Endothelial cell of umbilical vein (primary cell): ENCODE results near the gene RASL11A. TPM values are rescaled to one million over a fixed set of nuclear protein-coding genes. Genes with fewer than 3 reads are reported as not detected.

Experiments used
- BruUV-seq: library from RNA; stranded (reverse); fragments of 400-500 nt; replicated peaks from 2 replicates; lab custom pipeline; 2021; lab: Mats Ljungman, UMichigan
- CTCF ChIA-PET: fragments of 300-600, 350-600 bp; sonication (Branson Sonifier 250); formaldehyde crosslinking; loops from one replicate; lab custom pipeline; 2021; ENCODE audit warnings: antibody characterized with exemption, inconsistent platforms; lab: Charles Lee
- POLR2A ChIA-PET: fragments of 300-600, 350-600 bp; sonication (Branson Sonifier 250); formaldehyde crosslinking; loops from one replicate; lab custom pipeline; 2021; ENCODE audit warnings: antibody characterized with exemption, inconsistent platforms; lab: Charles Lee
- DNase-seq: peaks from one replicate; pipeline ENCODE4 v3.0.0-alpha.2; 2011; ENCODE audit warnings: low read depth, low spot score
- FAIRE-seq: peaks from 2 replicates; lab custom pipeline; 2011; peaks lifted over from hg19 to GRCh38; lab: Jason Lieb, UNC
- H2AFZ ChIP-seq: 2 replicates; pipeline ENCODE4 v1.6.0; 2012; ENCODE audit warnings: low read depth, low read length, control low read depth, inconsistent platforms
- H3K27ac ChIP-seq: 2 replicates; pipeline ENCODE4 v1.5.1; 2011; ENCODE audit warnings: low read depth, mild to moderate bottlenecking, control low read depth, low read length, moderate library complexity; ENCODE audit not compliant: insufficient read depth
- H3K27me3 ChIP-seq, 2 experiments: 2 replicates each; pipeline versions ENCODE4 v1.6.0 to v1.6.1; 2011; ENCODE audit warnings: low read length in 2 of 2, mixed read lengths in 1 of 2; ENCODE audit not compliant: control insufficient read depth in 2 of 2, insufficient read depth in 2 of 2
- H3K36me3 ChIP-seq, 2 experiments: 2 replicates in 1 of 2; 3 replicates in 1 of 2; pipeline ENCODE4 v1.5.1; 2011; ENCODE audit warnings: low read length in 2 of 2, mild to moderate bottlenecking in 1 of 2, moderate library complexity in 1 of 2; ENCODE audit not compliant: control insufficient read depth in 2 of 2, insufficient read depth in 2 of 2; ENCODE audit errors: extremely low read depth in 1 of 2
- H3K4me1 ChIP-seq: 3 replicates; pipeline ENCODE4 v1.5.1; 2011; ENCODE audit warnings: mild to moderate bottlenecking, low read length; ENCODE audit not compliant: control insufficient read depth, insufficient read depth; ENCODE audit errors: extremely low read depth
- H3K4me2 ChIP-seq: 2 replicates; pipeline ENCODE4 v1.6.1; 2011; ENCODE audit warnings: low read length, control low read depth, mixed read lengths; ENCODE audit not compliant: insufficient read depth
- H3K4me3 ChIP-seq, 3 experiments: fragments of 200-600 bp in 1 of 3; sonication (generic), shearing (Covaris generic) in 1 of 3; replicated peaks in 1 of 3; 2 replicates each; pipeline ENCODE4 v1.5.1; 2011 to 2016; ENCODE audit warnings: control low read depth in 3 of 3, low read length in 3 of 3, mild to moderate bottlenecking in 2 of 3, inconsistent platforms in 1 of 3, low read depth in 1 of 3, moderate library complexity in 1 of 3; ENCODE audit not compliant: insufficient read depth in 1 of 3
- H3K79me2 ChIP-seq: 2 replicates; pipeline ENCODE4 v1.6.0; 2012; ENCODE audit warnings: low read length, inconsistent platforms; ENCODE audit not compliant: control insufficient read depth, insufficient read depth
- H3K9ac ChIP-seq: replicated peaks from 2 replicates; pipeline ENCODE3; 2011; ENCODE audit warnings: low read length, control low read depth; ENCODE audit not compliant: insufficient read depth; ENCODE audit errors: extremely low read depth
- H3K9me1 ChIP-seq: replicated peaks from 3 replicates; pipeline ENCODE4 v1.6.0; 2011; ENCODE audit warnings: mild to moderate bottlenecking, low read length; ENCODE audit not compliant: control insufficient read depth, insufficient read depth; ENCODE audit errors: extremely low read depth
- H3K9me3 ChIP-seq: replicated peaks from 2 replicates; pipeline ENCODE4 v1.5.1; 2012; ENCODE audit warnings: low read length, inconsistent platforms; ENCODE audit not compliant: control insufficient read depth, insufficient read depth
- H4K20me1 ChIP-seq: replicated peaks from 2 replicates; pipeline ENCODE3; 2011; ENCODE audit warnings: mild to moderate bottlenecking, low read length; ENCODE audit not compliant: control insufficient read depth, insufficient read depth; ENCODE audit errors: extremely low read depth
- EZH2 ChIP-seq: IDR thresholded peaks from 2 replicates; pipeline ENCODE4 v1.6.1; 2012; ENCODE audit warnings: borderline replicate concordance, low read depth, mild to moderate bottlenecking, moderate library complexity, low read length, inconsistent platforms; ENCODE audit not compliant: severe bottlenecking
- FOS ChIP-seq: IDR thresholded peaks from 2 replicates; pipeline ENCODE4 v1.6.1; 2011; ENCODE audit warnings: mild to moderate bottlenecking, low read length, moderate library complexity, borderline replicate concordance; ENCODE audit not compliant: insufficient read depth
- GATA2 ChIP-seq: IDR thresholded peaks from 2 replicates; pipeline ENCODE4 v1.7.0; 2011; ENCODE audit warnings: low read depth, mild to moderate bottlenecking, moderate library complexity, mixed read lengths, low read length; ENCODE audit not compliant: insufficient read length, insufficient read depth
- JUN ChIP-seq: IDR thresholded peaks from 2 replicates; pipeline ENCODE4 v1.6.1; 2011; ENCODE audit warnings: borderline replicate concordance, low read depth; ENCODE audit not compliant: insufficient read length, insufficient read depth
- MYC ChIP-seq: IDR thresholded peaks from one replicate; pipeline ENCODE4 v1.6.1; 2011; ENCODE audit warnings: mild to moderate bottlenecking, low read depth, low read length
- POLR2A ChIP-seq: IDR thresholded peaks from 2 replicates; pipeline ENCODE4 v1.6.1; 2012; ENCODE audit warnings: low read depth, mild to moderate bottlenecking, control low read depth, low read length
- POLR2AphosphoS5 ChIP-seq: IDR thresholded peaks from 2 replicates; pipeline ENCODE4 v1.6.1; 2012; ENCODE audit warnings: low read depth, mild to moderate bottlenecking, control low read depth, low read length, moderate library complexity; ENCODE audit not compliant: insufficient read depth
- dilution Hi-C: fragments of 300-500 bp; cut with MboI; formaldehyde crosslinking; loops from one replicate; pipeline ENCODE4 v1.15.0; 2019; ENCODE audit warnings: low sequenced_read_pairs; ENCODE audit not compliant: extremely low pct_ligation_motif_present
- intact Hi-C: fragments of 100-400 bp; cut with micrococcal nuclease; formaldehyde crosslinking; loops from one replicate; pipeline ENCODE4 v1.10.0; 2022
- polyA plus RNA-seq, 4 experiments: library from polyadenylated mRNA; depleted of rRNA in 3 of 4; stranded (reverse) in 3 of 4; unstranded in 1 of 4; fragments of >200 nt; gene quantifications; 2 replicates each; pipeline versions ENCODE4 v1.2.1 to v1.2.3, GENCODE V29; 2011 to 2012; ENCODE audit warnings: missing spikeins in 1 of 4
- total RNA-seq: library from RNA; stranded (reverse); gene quantifications from 2 replicates; pipeline ENCODE4 v1.2.3, GENCODE V29; 2021
- TF ChIP-seq, protein P1 (sequence below), 2 donors: IDR thresholded peaks; 1 replicate in 1 of 2; 2 replicates in 1 of 2; pipeline ENCODE4 v1.5.1; 2011; ENCODE audit warnings: low read length in 2 of 2, mild to moderate bottlenecking in 2 of 2, moderate library complexity in 2 of 2, control low read depth in 1 of 2, inconsistent platforms in 1 of 2, low read depth in 1 of 2; ENCODE audit not compliant: insufficient read depth in 1 of 2; ENCODE audit errors: extremely low read depth in 1 of 2
- TF ChIP-seq, protein P2 (sequence below): IDR thresholded peaks from 2 replicates; pipeline ENCODE4 v1.6.1; 2011; ENCODE audit not compliant: insufficient read depth, insufficient read length

The RASL11A gene
- total and polyA plus RNA-seq, 2 donors (not counting 3 experiments of a cell fraction or from before 2014, with no cell fraction given): 1.2 to 1.3 TPM

DNA sequence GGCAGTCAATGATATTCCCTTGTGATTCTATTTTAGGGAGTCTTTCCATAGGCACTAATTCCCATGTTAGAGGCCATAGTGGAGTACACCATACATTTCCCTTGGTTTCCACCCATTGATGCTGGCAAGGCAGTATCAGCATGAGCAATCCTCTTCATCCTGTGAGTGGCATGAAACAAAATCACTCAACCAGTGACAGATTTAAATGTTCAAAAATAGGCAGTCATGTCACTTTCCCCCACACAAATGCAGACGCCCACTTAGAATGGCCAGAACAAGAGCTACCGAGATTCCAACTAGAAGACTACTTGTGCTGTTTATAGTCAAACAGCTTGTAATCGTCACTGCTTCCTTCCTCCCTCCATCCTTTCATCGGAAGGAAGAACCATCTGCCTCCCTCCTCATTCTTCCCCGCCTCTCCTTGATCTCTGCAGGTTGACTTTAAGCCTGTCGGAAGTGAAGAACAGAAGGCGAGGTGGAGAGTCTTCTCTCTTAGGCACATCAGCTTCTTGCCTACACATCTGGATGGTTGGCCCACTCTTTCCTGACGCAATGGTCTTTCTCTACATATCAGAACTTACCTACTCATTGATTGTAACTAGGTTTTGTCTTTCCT, 22.6 kb downstream of the RASL11A start:
- BruUV-seq: no TSS peak
- no peak for FAIRE-seq
- CTCF ChIA-PET: interaction anchor here (0.9 kb wide), 1 partner anchor 308 kb away, joined by 3 read pairs; no protein-coding TSS in a partner anchor

More for the DNA sequence above, 22.6 kb downstream of the RASL11A start:
- Histone ChIP-seq H4K20me1 (no peaks in the 10 kb centered on the region), H3K36me3 (no peaks in the 10 kb centered on the region), H2AFZ (no peak overlapping the region), H3K9me3 (no peaks in the 10 kb centered on the region), H3K4me1 (no peaks in the 10 kb centered on the region), H3K4me3 (no peak overlapping the region), H3K79me2 (no peaks in the 10 kb centered on the region), H3K27me3 (peaks cover 7 to 10% of the 10 kb centered on the region in 2 experiments), H3K27ac (no peak overlapping the region), H3K9me1 (no peaks in the 10 kb centered on the region), H3K9ac (no peak overlapping the region), H3K4me2 (no peak overlapping the region)
- TF ChIP-seq MYC: no peak
- TF ChIP-seq POLR2A: no peak
- TF ChIP-seq, protein P1, sequence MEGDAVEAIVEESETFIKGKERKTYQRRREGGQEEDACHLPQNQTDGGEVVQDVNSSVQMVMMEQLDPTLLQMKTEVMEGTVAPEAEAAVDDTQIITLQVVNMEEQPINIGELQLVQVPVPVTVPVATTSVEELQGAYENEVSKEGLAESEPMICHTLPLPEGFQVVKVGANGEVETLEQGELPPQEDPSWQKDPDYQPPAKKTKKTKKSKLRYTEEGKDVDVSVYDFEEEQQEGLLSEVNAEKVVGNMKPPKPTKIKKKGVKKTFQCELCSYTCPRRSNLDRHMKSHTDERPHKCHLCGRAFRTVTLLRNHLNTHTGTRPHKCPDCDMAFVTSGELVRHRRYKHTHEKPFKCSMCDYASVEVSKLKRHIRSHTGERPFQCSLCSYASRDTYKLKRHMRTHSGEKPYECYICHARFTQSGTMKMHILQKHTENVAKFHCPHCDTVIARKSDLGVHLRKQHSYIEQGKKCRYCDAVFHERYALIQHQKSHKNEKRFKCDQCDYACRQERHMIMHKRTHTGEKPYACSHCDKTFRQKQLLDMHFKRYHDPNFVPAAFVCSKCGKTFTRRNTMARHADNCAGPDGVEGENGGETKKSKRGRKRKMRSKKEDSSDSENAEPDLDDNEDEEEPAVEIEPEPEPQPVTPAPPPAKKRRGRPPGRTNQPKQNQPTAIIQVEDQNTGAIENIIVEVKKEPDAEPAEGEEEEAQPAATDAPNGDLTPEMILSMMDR (IDR thresholded peaks at IDR 0.05; ENCODE audit: extremely low read depth in 1 of 2, insufficient read depth in 1 of 2, low read depth in 1 of 2, low read length in 2 of 2): no peak
- TF ChIP-seq, protein P2, sequence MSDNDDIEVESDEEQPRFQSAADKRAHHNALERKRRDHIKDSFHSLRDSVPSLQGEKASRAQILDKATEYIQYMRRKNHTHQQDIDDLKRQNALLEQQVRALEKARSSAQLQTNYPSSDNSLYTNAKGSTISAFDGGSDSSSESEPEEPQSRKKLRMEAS: no peak
- TF ChIP-seq JUN: no peak
- TF ChIP-seq GATA2: no peak
- TF ChIP-seq POLR2AphosphoS5: no peak
- no peak for TF ChIP-seq EZH2
- TF ChIP-seq FOS: no peak
- POLR2A ChIA-PET: no interaction called here
- dilution Hi-C loops: no loop called here
- intact Hi-C loops: no loop called here
- no peak for DNase-seq
